Skeletal muscle cell (primary cell): ENCODE results near the gene GBP5.
"Not testable (repeated sequence)": the region's sequence is repeated elsewhere in the genome, so short reads cannot be mapped to it uniquely, and the experiment has no call there.

Experiments
- DNase-seq: peaks from one replicate; pipeline ENCODE4 v3.0.0-alpha.2; 2010; ENCODE audit warnings: low read depth
- H3K4me3 ChIP-seq: 2 replicates; pipeline ENCODE4 v1.5.1; 2011; ENCODE audit warnings: low read depth, mild to moderate bottlenecking, control low read depth, low read length, moderate library complexity

The GBP5 gene

GRCh38 chr1:89272269-89273041 lies at the start of gene GBP5:
Gene GBP5, minus strand, starts transcription at chr1:89272860. Its CDS starts 3,305 bp downstream, at chr1:89269555.
- H3K4me3 ChIP-seq, DNase-seq: not testable (repeated sequence)

DNA sequence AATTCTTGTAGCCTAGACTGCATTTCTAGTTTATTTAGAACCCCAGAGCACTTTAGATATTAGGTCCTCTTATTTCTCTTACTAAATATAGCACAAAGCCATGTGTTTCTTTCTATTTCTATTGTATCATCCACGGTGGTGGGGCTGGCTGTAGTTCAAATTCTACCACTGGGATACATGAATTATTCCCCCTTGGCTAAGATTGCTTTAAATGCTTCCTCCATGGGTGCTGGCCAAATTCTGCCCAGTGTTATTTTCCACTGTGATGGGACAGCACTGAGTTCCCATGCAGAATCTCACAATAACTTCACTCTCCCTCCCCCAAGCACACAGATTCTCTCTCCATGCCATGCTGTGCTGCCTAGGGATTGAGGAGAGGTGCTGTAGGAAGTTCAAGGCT lies 49.7 kb upstream of the GBP5 start:
- no peak overlapping the region for H3K4me3 ChIP-seq
- no peak for DNase-seq

DNA sequence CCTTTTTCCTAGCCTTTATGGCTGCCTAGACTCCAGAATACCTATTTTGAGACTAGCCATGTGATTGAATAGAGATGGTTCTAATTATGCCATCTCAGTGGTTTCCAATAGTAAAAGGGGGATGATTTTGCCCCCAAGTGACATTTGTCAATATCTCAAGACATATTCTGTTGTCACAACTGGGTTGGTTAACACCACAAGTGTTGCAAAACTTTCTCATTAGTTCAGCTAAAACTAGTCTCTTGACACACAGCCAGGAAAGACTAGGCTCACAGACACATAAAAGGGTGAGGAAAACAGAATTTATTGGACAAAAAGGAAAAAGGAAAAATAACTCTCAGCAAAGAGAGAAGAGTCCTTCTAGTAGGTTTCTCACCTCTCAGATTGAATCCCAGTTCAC lies 39.9 kb upstream of the GBP5 start:
- DNase-seq, result no peak
- H3K4me3 ChIP-seq, result no peak overlapping the region

- no peak overlapping the region for H3K4me3 ChIP-seq
- DNase-seq, result no peak
Measured at GRCh38 chr1:89311757-89312156, 39.1 kb upstream of the GBP5 start.

- H3K4me3 ChIP-seq, result no peak overlapping the region
Measured at GRCh38 chr1:89310976-89311375, 38.3 kb upstream of the GBP5 start.

DNA sequence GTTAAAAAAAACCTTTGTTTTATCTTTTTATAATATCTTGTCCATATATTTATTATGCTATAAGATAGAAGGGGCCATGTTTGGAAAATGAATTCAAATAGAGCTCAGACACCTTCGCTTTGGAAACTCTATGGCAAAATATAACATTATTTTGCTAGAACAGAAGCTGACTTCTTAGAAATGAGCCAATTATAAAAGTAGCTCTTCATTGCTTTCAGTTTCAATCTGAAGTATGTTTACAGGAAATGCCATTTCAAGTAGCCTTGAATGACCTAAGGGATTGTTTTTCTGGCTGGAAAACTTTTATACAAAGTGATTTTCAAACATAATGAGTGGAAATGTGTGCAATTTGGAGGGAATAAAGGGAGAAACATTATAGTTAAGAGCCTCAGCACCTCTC lies 37.8 kb upstream of the GBP5 start:
- H3K4me3 ChIP-seq, result no peak overlapping the region
- DNase-seq, result no peak

More at GRCh38 chr1:89310976-89311375, 38.3 kb upstream of the GBP5 start:
- DNase-seq, result no peak

- no peak for DNase-seq
- H3K4me3 ChIP-seq, result no peak overlapping the region
Measured at GRCh38 chr1:89309828-89310227, 37.2 kb upstream of the GBP5 start.

DNA sequence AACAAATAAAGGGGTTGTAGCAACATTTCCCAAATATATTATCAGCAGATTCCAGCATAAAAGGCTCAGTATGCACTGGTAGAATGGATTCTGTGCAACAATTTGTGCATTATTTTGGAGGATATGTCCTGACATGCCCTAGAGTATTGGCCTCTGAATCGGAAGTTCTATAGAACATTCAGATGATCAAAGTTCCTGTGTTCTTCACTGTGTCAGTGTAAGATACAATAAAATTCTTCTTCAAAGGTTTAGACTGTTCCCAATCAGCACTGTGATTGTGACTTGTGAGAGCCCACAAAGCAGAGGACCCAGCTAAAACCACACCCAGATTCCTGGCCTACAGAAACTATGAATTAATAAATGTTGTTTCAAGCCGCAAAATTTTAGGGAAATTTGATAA lies 33.6 kb upstream of the GBP5 start:
- no peak for DNase-seq
- H3K4me3 ChIP-seq, result no peak overlapping the region

GRCh38 chr1:89305493-89305892 lies 32.8 kb upstream of the GBP5 start:
- no peak for DNase-seq
- no peak overlapping the region for H3K4me3 ChIP-seq

- H3K4me3 ChIP-seq, result no peak overlapping the region
- DNase-seq, result no peak
Measured at GRCh38 chr1:89304572-89305230, 32.0 kb upstream of the GBP5 start.

GRCh38 chr1:89302697-89303332 lies 30.2 kb upstream of the GBP5 start:
- DNase-seq, result no peak
- no peak overlapping the region for H3K4me3 ChIP-seq

DNA sequence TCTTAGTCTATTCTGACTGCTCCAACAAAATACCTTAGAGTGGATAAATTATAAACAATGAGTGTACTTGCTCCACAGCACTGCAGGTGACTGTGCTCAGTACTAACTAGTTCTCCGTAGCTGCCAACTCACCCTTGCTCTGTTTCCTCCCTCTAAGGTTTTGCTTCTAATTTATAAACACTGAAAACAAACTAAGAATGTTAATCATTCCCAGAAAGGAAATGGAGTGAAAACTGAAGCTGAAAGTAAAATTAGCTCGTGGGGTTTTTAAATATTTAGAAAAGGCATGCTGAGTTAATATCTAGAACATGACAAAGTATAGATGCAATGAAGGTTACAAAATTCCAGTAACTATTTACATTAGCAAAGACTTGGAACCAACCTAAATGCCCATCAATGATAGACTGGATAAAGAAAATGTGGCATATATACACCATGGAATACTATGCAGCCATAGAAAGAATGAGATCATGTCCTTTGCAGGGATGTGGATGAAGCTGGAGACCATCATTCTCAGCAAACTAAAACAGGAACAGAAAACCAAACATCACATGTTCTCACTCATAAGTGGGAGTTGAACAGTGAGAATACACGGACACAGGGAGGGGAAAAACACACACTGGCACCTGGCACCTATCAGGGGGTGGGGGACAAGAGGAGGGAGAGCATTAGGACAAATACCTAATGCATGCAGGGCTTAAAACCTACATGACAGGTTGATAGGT lies 27.2 kb upstream of the GBP5 start:
- not testable (repeated sequence) for DNase-seq, H3K4me3 ChIP-seq

DNA sequence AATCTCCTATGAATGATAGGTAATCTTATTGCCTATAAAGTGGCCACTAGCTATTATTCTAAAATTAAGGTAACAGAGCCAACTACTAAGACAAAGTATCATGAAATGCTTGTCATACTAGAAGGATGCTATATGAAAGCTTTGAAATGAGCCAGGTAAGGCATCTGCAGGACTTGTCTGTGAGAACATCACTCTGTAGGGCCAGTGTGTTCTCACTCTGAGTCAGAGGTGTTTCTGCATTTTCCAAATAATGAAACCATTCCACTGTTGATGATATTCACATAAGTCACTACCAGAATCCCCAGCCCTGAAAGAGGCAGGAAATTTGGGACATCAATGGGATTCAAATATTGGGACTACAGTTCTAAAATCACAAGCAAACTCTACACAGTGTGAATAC lies 25.8 kb upstream of the GBP5 start:
- DNase-seq, result no peak
- H3K4me3 ChIP-seq, result no peak overlapping the region

DNA sequence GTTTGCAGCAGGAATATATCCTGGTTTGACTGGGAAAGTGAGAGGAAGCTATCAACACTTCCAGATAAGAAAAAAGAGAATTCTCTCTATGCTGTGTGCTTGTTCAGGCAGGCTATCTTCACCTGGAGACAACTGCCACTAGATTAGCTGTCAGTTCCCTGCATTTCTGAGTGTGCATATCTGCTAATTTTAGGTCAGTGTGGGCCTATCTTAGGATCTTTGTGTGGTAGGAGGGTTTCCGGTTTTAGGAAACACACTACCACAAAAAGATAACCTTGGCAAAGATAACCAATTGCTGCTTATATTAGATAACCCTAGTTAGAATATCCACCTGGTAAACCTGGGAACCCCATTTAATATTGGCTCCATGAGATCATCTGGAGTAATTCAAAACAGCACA lies 22.5 kb upstream of the GBP5 start:
- no peak for DNase-seq
- no peak overlapping the region for H3K4me3 ChIP-seq

DNA sequence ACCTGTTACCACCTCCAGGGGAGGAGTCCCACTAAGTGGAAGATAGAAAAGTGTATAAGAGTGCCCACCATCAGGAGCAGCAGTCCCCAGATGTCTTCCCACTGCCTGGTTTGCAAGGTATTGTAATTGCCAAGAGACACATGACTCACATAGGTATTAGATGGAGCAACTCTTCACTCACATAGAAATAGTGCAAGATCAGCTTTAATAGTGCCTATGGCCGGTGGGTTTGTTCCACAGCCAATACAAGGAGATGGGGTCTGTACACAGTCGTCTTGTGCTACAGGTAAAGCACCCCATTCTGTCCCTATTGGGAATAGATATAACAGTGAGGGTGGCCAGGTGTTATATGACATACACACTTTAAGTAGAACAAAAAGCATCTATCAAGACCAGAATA lies 18.6 kb upstream of the GBP5 start:
- no peak overlapping the region for H3K4me3 ChIP-seq
- no peak for DNase-seq

DNA sequence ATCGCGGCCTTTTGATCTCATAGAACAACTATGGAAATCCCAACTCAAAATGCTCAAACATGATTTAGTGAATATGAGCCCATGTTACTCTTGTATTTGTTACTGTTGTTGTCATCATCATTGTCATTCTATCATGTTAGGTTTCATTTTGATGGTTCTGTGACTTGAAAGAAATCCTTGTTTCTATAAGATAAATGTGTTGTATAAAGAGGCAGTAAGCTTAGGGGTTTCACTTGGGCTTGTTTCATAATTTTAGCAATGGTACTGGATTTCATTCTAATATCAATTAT lies 15.3 kb upstream of the GBP5 start:
- no peak overlapping the region for H3K4me3 ChIP-seq
- DNase-seq, result no peak

GRCh38 chr1:89287181-89288050 lies 14.8 kb upstream of the GBP5 start:
- H3K4me3 ChIP-seq, result no peak overlapping the region
- DNase-seq, result no peak

- no peak for DNase-seq
- no peak overlapping the region for H3K4me3 ChIP-seq
Measured at GRCh38 chr1:89286549-89287180, 14.0 kb upstream of the GBP5 start.
